ENCODE results near the gene BIK. TPM values are rescaled to one million over a fixed set of nuclear protein-coding genes. Genes with fewer than 3 reads are reported as not detected.

BIK gene
- total and polyA plus RNA-seq, 2 experiments from 2014 or later, result 9.6 to 9.8 TPM

DNA sequence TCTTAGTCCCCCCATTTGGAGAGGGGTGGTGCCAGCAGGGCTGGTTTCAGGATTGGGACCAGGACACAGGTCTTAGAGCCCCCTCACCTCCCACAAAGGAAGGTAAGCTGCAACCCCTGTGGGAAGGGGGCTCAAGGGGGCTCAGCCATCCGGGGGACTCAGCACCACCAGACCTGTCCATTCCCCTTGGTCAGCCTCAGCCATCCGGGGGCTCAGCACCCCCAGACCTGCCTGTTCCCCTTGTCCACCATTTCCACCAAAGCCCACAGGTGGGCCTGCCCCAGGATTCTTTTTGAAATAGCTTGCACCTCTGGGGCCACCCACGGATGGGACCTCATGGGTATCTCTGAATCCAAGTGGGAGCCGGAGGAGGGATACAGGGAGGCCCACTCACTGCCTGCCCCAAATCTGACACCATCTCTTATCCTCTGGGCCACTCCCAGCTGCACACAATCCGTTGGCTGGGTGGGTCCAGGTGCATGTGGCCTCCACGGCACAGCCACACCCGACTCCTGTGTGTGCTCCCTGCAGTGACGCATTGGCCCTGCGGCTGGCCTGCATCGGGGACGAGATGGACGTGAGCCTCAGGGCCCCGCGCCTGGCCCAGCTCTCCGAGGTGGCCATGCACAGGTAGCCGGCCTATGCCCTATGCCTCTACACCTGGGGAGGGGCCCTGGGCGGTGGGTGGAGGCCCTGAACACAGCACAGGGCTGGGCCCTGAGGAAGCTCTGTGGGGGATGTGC lies 16.8 kb downstream of the BIK start:
- Mint-ChIP-seq H3K9me3 (no peaks in the 10 kb centered on the region), H3K36me3 (ENCODE audit: low read depth) (peaks cover 3% of the 10 kb centered on the region; the same call in 1 of the 3 replicates), H3K27me3 (ENCODE audit: insufficient read depth, low read depth, poor library complexity) (peaks cover 8% of the 10 kb centered on the region), H3K4me1 (peaks cover 8% of the 10 kb centered on the region; the same call in 2 of the 3 replicates), H3K4me3 (no peak overlapping the region), H3K27ac (no peak overlapping the region)
- Histone ChIP-seq H3K27me3 (ENCODE audit: insufficient read depth) (no peaks in the 10 kb centered on the region), H4K20me1 (replicated peaks; ENCODE audit: insufficient read depth) (0 out of 2 replicates have a peak, but pooled peaks cover 10% of the 10 kb centered on the region), H3K4me1 (ENCODE audit: insufficient read depth) (no peaks in the 10 kb centered on the region; the same call in 1 of the 2 replicates), H2AFZ (no peak overlapping the region), H3K4me3 (no peak overlapping the region), H3K4me2 (no peak overlapping the region), H3F3A (replicated peaks; ENCODE audit: low read depth) (no peaks in the 10 kb centered on the region; the same call in 1 of the 2 replicates), H3K36me3 (ENCODE audit: insufficient read depth) (no peaks in the 10 kb centered on the region), H3K27ac (ENCODE audit: low read depth) (no peak overlapping the region), H3K9me2 (ENCODE audit: insufficient read depth) (no peaks in the 10 kb centered on the region), H3K79me2 (replicated peaks; ENCODE audit: insufficient read depth) (no peaks in the 10 kb centered on the region)
- TF ChIP-seq EZH2 (IDR thresholded peaks at IDR 0.05; ENCODE audit: low read depth, unreplicated experiment) (no peak), STAT1 (IDR thresholded peaks at IDR 0.05; ENCODE audit: unreplicated experiment) (no peak), ETS1 (IDR thresholded peaks at IDR 0.05) (no peak), ZNF114 (CRISPR knock-in tag; IDR thresholded peaks at IDR 0.05) (no peak), CTCF (conservative IDR thresholded peaks at IDR 0.05; ENCODE audit: low read depth in 2 of 2) (no peak), CREB1 (CRISPR knock-in tag; IDR thresholded peaks at IDR 0.05; ENCODE audit: low read depth) (no peak), ZNF462 (CRISPR knock-in tag; IDR thresholded peaks at IDR 0.05) (no peak), ZNF331 (CRISPR knock-in tag; IDR thresholded peaks at IDR 0.05; ENCODE audit: low read depth) (no peak), POLR2AphosphoS5 (IDR thresholded peaks at IDR 0.05; ENCODE audit: low read depth) (no peak), JUNB (IDR thresholded peaks at IDR 0.05; ENCODE audit: unreplicated experiment) (no peak), NANOG (IDR thresholded peaks at IDR 0.05; ENCODE audit: borderline replicate concordance) (no peak), EZH2phosphoT487 (IDR thresholded peaks at IDR 0.05; ENCODE audit: unreplicated experiment) (no peak)
- TF ChIP-seq, protein P1, sequence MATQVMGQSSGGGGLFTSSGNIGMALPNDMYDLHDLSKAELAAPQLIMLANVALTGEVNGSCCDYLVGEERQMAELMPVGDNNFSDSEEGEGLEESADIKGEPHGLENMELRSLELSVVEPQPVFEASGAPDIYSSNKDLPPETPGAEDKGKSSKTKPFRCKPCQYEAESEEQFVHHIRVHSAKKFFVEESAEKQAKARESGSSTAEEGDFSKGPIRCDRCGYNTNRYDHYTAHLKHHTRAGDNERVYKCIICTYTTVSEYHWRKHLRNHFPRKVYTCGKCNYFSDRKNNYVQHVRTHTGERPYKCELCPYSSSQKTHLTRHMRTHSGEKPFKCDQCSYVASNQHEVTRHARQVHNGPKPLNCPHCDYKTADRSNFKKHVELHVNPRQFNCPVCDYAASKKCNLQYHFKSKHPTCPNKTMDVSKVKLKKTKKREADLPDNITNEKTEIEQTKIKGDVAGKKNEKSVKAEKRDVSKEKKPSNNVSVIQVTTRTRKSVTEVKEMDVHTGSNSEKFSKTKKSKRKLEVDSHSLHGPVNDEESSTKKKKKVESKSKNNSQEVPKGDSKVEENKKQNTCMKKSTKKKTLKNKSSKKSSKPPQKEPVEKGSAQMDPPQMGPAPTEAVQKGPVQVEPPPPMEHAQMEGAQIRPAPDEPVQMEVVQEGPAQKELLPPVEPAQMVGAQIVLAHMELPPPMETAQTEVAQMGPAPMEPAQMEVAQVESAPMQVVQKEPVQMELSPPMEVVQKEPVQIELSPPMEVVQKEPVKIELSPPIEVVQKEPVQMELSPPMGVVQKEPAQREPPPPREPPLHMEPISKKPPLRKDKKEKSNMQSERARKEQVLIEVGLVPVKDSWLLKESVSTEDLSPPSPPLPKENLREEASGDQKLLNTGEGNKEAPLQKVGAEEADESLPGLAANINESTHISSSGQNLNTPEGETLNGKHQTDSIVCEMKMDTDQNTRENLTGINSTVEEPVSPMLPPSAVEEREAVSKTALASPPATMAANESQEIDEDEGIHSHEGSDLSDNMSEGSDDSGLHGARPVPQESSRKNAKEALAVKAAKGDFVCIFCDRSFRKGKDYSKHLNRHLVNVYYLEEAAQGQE (IDR thresholded peaks at IDR 0.05; ENCODE audit: unreplicated experiment), result no peak
- no peak for DNase-seq (ENCODE audit: low spot score)
- no peak for ATAC-seq
